Activated CD4-positive, alpha-beta T cell treated with anti-CD3 and anti-CD28 coated beads for 36 hours (primary cell): ENCODE measurements around the gene EGFL7. TPM values are rescaled to one million over a fixed set of nuclear protein-coding genes. Genes with fewer than 3 reads are reported as not detected.

Source experiments
- ATAC-seq: fragments of 200-7000 bp; cut with Tn5 transposase; one replicate; pipeline ENCODE4 v1.10.0; 2021; ENCODE audit warnings: mild to moderate bottlenecking, moderate library complexity
- CTCF ChIA-PET: fragments of 350-600 bp; sonication (Branson Sonifier 250); formaldehyde crosslinking; loops from one replicate; lab custom pipeline; 2021; ENCODE audit warnings: antibody characterized with exemption; lab: Charles Lee
- POLR2A ChIA-PET: fragments of 350-600 bp; sonication (Branson Sonifier 250); formaldehyde crosslinking; loops from one replicate; lab custom pipeline; 2021; ENCODE audit warnings: antibody characterized with exemption, inconsistent platforms; lab: Charles Lee
- DNase-seq: peaks from one replicate; pipeline ENCODE4 v3.0.0-alpha.2; 2020
- H3K27ac Mint-ChIP-seq: one replicate; pipeline ENCODE4 v1.8.0; 2021; ENCODE audit warnings: mixed read lengths
- H3K27me3 Mint-ChIP-seq: one replicate; pipeline ENCODE4 v1.8.0; 2021; ENCODE audit warnings: mixed read lengths
- H3K36me3 Mint-ChIP-seq: one replicate; pipeline ENCODE4 v1.8.0; 2021; ENCODE audit warnings: low read depth, mixed read lengths
- H3K4me1 Mint-ChIP-seq: one replicate; pipeline ENCODE4 v1.8.0; 2021; ENCODE audit warnings: mixed read lengths
- H3K4me3 Mint-ChIP-seq: one replicate; pipeline ENCODE4 v1.8.0; 2021; ENCODE audit warnings: mild to moderate bottlenecking, moderate library complexity, mixed read lengths
- H3K9me3 Mint-ChIP-seq: one replicate; pipeline ENCODE4 v1.8.0; 2021; ENCODE audit warnings: low read depth, mixed read lengths
- intact Hi-C, 2 experiments: fragments of 100-400 bp; cut with DNase I in 1 of 2; cut with micrococcal nuclease in 1 of 2; formaldehyde crosslinking; loops; one replicate each; pipeline versions ENCODE4 v1.14.2 to v1.15.1; 2022 to 2024; cut with DNase I, micrococcal nuclease
- total RNA-seq, 2 experiments: library from RNA; stranded (reverse); gene quantifications; one replicate each; pipeline ENCODE4 v1.2.3, GENCODE V29; 2021

The EGFL7 gene
- total RNA-seq, 2 experiments from 2014 or later = 1.2 to 1.4 TPM

DNA sequence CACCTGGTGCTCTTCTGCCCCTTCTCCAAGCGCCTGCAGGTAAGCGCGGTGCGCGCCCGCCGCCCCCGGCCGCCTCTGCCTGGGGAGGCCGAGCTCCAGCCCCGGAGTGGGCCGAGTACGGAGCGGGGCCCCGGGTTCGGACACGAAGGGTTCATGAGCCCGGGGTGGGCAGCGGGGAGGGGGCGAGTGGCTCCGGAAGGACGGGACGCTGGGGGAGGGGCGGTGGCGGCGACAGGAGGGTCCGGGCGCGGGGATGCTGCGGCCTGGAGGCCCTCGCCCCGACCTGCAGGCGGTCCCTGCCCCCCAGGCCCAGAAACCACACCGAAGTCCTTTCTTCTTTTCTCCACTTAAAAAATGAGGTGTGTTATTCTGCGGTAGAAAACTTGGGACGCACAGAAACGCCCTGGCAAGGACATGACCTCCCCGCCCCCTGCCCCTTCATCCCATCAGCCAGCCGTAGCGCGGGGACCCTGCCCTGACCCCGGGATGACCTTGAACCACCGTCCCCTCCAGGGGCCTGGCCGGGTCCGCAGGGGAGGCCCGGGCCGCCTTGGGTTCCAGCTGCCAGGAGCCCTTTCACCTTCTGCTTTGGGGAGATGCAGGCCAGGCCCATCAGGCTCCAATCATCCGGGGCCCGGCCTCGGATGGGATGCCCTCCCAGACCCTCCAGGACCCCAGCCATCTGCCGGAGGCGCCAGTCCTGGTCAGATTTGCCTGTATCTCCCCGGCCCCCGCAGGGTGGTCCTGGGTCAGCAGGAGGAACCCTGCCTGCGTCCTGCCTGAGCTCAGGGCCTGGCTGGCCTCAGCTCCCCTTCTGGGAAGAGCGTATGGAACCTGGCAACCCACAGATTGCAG lies 50.2 kb downstream of the EGFL7 start:
- intact Hi-C loops = no loop called here
- peaks cover 27% of the 10 kb centered on the region for H3K27me3 Mint-ChIP-seq
- no peak overlapping the region for H3K4me3 Mint-ChIP-seq

DNA sequence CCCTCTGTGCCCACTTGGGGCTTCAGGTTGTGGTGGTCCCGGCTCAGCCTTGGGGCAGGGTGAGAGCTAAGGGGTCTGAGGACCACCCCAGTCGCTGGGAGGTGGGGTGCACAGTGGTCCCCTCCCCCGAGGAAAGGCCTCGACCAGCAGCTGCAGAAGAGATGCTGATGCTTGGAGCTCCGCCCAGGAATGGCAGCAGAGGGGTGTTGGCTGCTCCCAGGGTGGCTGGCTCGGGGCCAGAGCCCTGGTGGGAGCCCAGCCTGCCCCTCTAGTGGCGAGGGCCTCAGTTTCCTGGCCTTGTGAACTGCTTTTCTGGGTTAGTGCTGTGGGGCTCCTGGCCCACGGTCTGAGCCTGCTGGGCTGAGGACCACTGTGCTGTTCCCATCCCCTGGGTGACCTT lies 50.8 kb downstream of the EGFL7 start:
- ChIA-PET POLR2A (interaction anchor here (0.9 to 1.1 kb wide), 2 partner anchors 13 to 15 kb away, joined by 3 read pairs; no protein-coding TSS in a partner anchor), CTCF (interaction anchor here (0.7 kb wide), 1 partner anchor 322 kb away, joined by 3 read pairs; no protein-coding TSS in a partner anchor)
- intact Hi-C loops = no loop called here
- H3K9me3 Mint-ChIP-seq = no peaks in the 10 kb centered on the region
- peaks cover 27% of the 10 kb centered on the region for H3K27me3 Mint-ChIP-seq
- H3K27ac Mint-ChIP-seq = no peak overlapping the region
- DNase-seq = no peak
- no peaks in the 10 kb centered on the region for H3K36me3 Mint-ChIP-seq
- no peak overlapping the region for H3K4me3 Mint-ChIP-seq
- ATAC-seq = no peak
- peaks cover 2% of the 10 kb centered on the region for H3K4me1 Mint-ChIP-seq

More for the DNA sequence above, 50.2 kb downstream of the EGFL7 start:
- ATAC-seq (no peak), DNase-seq (no peak)
- Mint-ChIP-seq H3K27ac (no peak overlapping the region), H3K4me1 (peaks cover 2% of the 10 kb centered on the region), H3K36me3 (no peaks in the 10 kb centered on the region), H3K9me3 (no peaks in the 10 kb centered on the region)
- ChIA-PET CTCF (no interaction called here), POLR2A (interaction anchor here (1.1 kb wide), 1 partner anchor 15 kb away, joined by 3 read pairs; no protein-coding TSS in a partner anchor)

DNA sequence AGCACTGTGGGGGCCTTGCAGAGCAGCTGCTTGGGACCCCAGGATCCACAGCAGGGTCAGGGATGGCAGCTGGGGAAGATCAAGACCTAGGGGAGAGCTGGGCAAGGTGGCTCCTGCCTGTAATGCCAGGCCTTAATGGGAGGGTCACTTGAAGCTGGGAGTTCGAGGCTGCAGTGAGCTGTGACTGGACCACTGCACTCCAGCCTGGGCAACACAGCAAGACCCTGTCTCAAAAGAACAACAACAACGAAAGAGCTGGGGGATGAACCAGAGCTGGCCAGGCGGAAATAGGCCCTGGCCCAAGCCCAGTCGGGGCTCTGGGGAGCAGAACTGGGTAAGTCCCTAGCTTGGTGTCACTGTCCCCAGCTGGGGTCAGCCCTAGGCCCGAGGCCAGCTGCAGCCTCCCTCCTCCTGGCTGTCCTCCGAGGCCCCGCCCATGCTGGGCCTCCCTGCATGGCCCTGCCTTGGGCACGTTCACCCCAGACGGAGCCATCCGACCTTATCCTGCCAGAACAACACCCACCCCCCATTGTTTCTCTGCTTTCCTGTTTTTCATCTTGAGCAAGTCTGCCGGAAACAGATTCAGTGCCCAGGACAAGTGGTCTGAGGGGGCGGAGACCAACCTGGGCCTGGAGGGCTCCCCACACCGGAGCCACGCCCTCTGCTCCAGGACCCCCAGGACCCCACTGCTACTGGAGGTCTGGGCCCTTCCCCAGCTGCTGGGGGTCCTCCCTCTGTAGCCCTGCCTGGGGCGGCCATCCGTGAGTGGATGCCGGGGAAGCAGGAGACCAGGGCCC lies 51.6 kb downstream of the EGFL7 start:
- peaks cover 2% of the 10 kb centered on the region for H3K4me1 Mint-ChIP-seq
- H3K27me3 Mint-ChIP-seq = peaks cover 25% of the 10 kb centered on the region
- no peaks in the 10 kb centered on the region for H3K9me3 Mint-ChIP-seq
- CTCF ChIA-PET = interaction anchor here (0.7 kb wide), 1 partner anchor 321 kb away, joined by 3 read pairs; no protein-coding TSS in a partner anchor
- intact Hi-C loops = no loop called here
- POLR2A ChIA-PET = interaction anchor here (0.9 kb wide), 1 partner anchor 12 kb away, joined by 3 read pairs; no protein-coding TSS in a partner anchor
- H3K27ac Mint-ChIP-seq = no peak overlapping the region
- ATAC-seq (no peak), DNase-seq (no peak)
- H3K36me3 Mint-ChIP-seq = no peaks in the 10 kb centered on the region
- no peak overlapping the region for H3K4me3 Mint-ChIP-seq

DNA sequence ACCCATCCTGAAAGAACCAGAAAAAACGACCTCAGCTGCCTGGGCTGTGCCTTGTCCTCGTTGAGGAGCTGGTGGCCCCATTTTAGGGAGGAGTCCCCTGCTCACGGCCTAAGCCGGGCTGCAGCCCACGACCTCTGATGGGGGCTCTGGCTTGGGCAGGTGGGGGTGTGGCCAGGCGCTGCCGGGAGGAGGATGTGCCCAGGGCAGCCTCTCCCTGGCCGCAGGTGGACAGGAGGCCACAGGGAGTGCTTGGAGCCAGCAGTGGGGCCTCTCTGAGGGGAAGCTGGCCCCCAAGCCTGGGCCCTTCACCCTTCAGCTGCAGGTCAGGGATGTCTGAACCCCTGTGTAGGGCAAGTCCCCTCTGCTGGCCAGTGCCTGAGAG lies 52.2 kb downstream of the EGFL7 start:
- Mint-ChIP-seq H3K4me3 (no peak overlapping the region), H3K4me1 (peaks cover 2% of the 10 kb centered on the region), H3K27ac (no peak overlapping the region), H3K36me3 (no peaks in the 10 kb centered on the region), H3K9me3 (no peaks in the 10 kb centered on the region), H3K27me3 (peaks cover 25% of the 10 kb centered on the region)
- ChIA-PET CTCF (no interaction called here), POLR2A (interaction anchor here (1.4 kb wide), 1 partner anchor 12 kb away, joined by 3 read pairs; no protein-coding TSS in a partner anchor)
- ATAC-seq (no peak), DNase-seq (no peak)
- intact Hi-C loops = no loop called here

DNA sequence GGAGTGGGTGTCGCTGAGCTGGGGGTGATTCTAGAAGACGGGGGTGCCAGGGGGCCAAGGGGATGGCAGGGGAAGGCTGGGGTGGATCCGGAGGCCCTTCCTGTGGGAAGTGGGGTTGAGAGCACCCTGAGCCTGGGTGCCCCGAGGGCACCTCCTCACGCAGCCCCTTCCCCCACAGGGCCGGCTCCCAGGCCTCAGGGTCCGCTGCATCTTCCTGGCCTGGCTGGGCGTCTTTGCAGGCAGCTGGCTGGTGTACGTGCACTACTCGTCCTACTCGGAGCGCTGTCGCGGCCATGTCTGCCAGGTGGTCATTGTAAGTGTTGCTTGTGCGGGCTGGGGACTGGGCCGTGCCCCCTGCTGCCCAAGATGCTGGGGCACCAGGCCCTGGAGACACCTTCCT lies 54.7 kb downstream of the EGFL7 start:
- Mint-ChIP-seq H3K9me3 (no peaks in the 10 kb centered on the region), H3K4me1 (no peaks in the 10 kb centered on the region), H3K27me3 (peaks cover 14% of the 10 kb centered on the region), H3K36me3 (peaks cover 3% of the 10 kb centered on the region), H3K4me3 (no peak overlapping the region), H3K27ac (no peak overlapping the region)
- DNase-seq = no peak
- no peak for ATAC-seq
- ChIA-PET CTCF (interaction anchor here (1.2 kb wide), 1 partner anchor 45 kb away, joined by 5 read pairs; no protein-coding TSS in a partner anchor), POLR2A (no interaction called here)
- intact Hi-C loops = no loop called here

DNA sequence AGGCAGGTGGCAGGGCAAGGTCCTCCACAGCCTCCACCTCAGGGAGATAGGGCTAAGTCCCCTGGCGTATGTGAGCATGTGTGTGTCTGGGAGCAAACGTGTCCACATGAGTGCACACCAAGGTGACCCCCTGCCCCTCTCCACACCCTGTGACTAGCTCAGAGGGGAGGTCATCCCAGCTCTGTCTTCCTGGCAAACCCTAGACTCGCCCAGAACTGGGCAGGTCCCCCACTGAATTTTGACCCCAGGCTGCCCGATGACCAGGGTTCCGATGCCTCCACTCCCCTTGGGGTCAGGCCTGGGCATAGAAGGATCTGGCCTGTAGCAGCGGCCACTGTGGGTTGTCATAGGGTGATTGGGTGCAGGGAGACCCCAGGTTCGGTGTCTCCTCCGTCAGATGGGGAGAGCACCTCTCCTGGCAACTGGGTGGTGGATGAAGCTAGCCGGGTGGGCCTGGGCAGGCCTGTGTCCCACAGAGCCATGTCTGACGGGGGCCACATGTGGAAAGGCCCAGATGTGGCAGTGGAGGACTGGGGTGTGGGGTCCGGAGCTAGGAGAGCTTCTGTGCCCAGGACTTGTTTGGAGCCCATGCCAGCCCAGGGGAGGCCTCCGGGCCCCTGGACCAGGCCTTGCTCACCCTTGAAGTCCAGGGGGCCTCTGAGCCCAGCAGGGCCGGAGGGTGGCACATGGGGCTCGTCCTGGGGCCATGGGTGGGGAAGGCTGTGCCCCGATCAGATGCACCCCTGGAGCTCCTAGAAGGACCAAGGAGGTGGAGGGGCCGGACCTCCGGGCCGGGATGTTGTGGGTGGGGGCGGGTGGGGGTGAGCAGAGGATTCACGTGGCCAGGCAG lies 55.9 kb downstream of the EGFL7 start:
- Mint-ChIP-seq H3K4me1 (no peaks in the 10 kb centered on the region), H3K4me3 (no peak overlapping the region), H3K36me3 (peaks cover 9% of the 10 kb centered on the region), H3K27me3 (peaks cover 11% of the 10 kb centered on the region), H3K27ac (no peak overlapping the region), H3K9me3 (no peaks in the 10 kb centered on the region)
- intact Hi-C loops = no loop called here
- DNase-seq (no peak), ATAC-seq (no peak)
- ChIA-PET POLR2A (no interaction called here), CTCF (interaction anchor here (0.7 to 1.2 kb wide), 2 partner anchors 47 to 383 kb away, joined by 4 to 5 read pairs; no protein-coding TSS in a partner anchor)

DNA sequence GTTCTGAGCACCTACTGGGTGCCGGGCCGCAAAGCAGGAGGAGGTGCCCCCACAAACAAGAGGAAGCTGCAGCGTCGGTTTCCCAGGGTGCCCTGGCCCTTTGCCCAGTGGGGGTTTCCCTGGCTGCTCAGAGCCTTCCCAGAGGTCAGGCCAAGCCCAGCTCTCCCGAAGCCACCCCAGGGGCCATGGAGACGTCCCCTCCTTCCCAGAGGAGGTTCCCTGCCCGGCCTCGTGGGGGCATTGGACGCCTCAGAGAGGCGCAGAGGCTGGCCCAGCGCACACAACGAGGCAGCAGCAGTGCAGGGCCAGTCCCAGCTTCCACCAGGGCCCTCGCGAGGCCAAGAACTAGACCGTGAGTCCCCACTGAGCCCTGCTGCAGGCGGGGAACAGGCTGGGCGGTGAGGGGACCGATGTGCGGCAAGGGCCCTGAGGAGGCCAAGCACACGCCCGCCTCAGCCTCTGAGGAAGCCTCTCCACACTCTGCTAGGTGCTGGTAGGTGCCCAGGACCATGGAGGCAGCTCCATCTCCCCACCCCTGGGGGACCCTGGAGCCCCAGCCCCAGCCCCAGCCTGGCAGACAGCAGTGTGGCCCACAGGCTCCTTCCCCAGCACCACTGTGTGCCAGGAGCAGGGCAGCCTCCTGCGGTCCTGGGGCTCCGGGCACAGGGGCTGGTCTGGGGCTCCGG lies 56.6 kb downstream of the EGFL7 start:
- H3K27me3 Mint-ChIP-seq = peaks cover 5% of the 10 kb centered on the region
- no peaks in the 10 kb centered on the region for H3K9me3 Mint-ChIP-seq
- peaks cover 4% of the 10 kb centered on the region for H3K4me1 Mint-ChIP-seq
- ATAC-seq (peak; percentile 8), DNase-seq (no peak)
- ChIA-PET POLR2A (interaction anchor here (0.8 kb wide), 1 partner anchor 9 kb away, joined by 3 read pairs; no protein-coding TSS in a partner anchor), CTCF (interaction anchor here (0.6 to 0.7 kb wide), 2 partner anchors 67 to 382 kb away, joined by 3 to 4 read pairs; no protein-coding TSS in a partner anchor)
- no peak overlapping the region for H3K4me3 Mint-ChIP-seq
- intact Hi-C loops = no loop called here
- peaks cover 17% of the 10 kb centered on the region for H3K36me3 Mint-ChIP-seq
- no peak overlapping the region for H3K27ac Mint-ChIP-seq

DNA sequence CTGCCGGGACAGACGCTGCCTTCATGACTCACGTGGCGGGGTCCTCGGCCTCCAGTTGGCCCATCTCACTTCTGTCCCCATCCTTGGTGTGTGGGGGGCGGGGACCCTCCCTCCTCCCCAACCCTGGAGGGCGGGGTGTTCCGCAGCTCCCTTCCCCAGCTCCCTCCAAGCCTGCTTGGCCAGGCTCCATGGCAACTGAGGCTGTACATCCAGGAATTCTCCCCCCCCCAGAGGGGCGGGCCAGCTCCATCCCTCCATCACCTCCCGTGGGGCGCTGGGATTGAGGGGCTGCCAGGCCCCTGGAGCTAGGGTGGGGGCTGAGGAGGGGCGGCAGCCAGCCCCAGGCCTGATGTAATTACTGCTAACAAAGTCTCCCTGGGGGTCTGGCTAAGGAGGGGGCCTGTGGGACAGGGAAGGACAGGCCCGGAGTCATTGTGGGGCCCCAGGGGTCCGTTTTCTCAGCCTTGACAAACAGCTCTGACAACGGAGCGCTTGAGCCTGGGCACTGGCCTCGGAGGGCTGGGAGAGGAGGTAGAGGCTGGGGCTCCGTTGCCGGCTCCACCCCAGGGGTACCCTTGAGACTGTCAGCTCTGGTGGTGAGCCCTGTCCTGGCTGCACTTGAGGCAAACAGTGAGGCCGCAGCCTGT lies 57.7 kb downstream of the EGFL7 start:
- Mint-ChIP-seq H3K27ac (no peak overlapping the region), H3K36me3 (peaks cover 24% of the 10 kb centered on the region), H3K9me3 (no peaks in the 10 kb centered on the region), H3K27me3 (peaks cover 4% of the 10 kb centered on the region), H3K4me3 (no peak overlapping the region), H3K4me1 (peaks cover 8% of the 10 kb centered on the region)
- ATAC-seq = no peak
- DNase-seq = no peak
- ChIA-PET POLR2A (no interaction called here), CTCF (no interaction called here)
- intact Hi-C loops = no loop called here

DNA sequence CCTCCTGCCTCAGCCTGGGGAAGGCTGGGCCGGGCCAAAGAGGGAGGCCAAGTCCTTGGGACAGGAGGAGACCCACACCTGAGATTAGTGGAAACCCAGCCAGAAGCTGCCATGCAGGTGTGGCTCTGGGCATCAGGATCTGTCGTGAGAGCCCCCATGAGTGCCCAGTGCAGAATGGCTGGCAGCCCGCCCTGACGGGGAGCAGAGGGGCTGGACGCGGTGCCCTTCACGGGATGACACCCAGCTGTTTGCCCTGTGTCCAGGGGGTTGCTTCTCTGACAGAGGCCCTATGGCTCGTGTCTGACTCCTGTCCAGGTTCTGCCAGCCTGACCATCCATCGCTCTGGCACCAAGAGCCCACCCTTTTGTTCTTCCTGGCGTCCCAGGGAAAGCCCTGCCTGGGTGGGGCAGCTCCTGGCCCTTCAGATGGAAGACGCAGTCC lies 58.2 kb downstream of the EGFL7 start:
- POLR2A ChIA-PET = no interaction called here
- peaks cover 14% of the 10 kb centered on the region for H3K4me1 Mint-ChIP-seq
- H3K4me3 Mint-ChIP-seq = no peak overlapping the region
- CTCF ChIA-PET = no interaction called here
- H3K27me3 Mint-ChIP-seq = peaks cover under 1% of the 10 kb centered on the region
- no peaks in the 10 kb centered on the region for H3K9me3 Mint-ChIP-seq
- intact Hi-C loops = no loop called here
- peaks cover 30% of the 10 kb centered on the region for H3K36me3 Mint-ChIP-seq
- DNase-seq (no peak), ATAC-seq (no peak)
- H3K27ac Mint-ChIP-seq = no peak overlapping the region
